Aorta (tissue), 5 donors: ENCODE results near the gene ANAPC2. TPM values are rescaled to one million over a fixed set of nuclear protein-coding genes. Genes with fewer than 3 reads are reported as not detected.
A peak's percentile ranks its signal among the peaks of the same experiment; 100 is the strongest.

Experiments used
- ATAC-seq: fragments of 200-7000 bp; cut with Tn5 transposase; one replicate; pipeline ENCODE4 v1.9.1; 2022; ENCODE audit warnings: moderate library complexity; ENCODE audit not compliant: low FRiP score
- DNase-seq, 2 donors: peaks; one replicate each; pipeline ENCODE4 v3.0.0-alpha.2; 2020
- H3K27ac ChIP-seq, 2 donors: one replicate each; pipeline ENCODE4 v1.5.1; 2013; ENCODE audit warnings: low read length in 2 of 2, mild to moderate bottlenecking in 2 of 2, moderate library complexity in 2 of 2, control low read depth in 1 of 2, inconsistent platforms in 1 of 2, low read depth in 1 of 2
- H3K27me3 ChIP-seq, 2 donors: one replicate each; pipeline ENCODE4 v1.6.1; 2013; ENCODE audit warnings: control low read depth in 1 of 2, low read length in 1 of 2, mild to moderate bottlenecking in 1 of 2, moderate library complexity in 1 of 2; ENCODE audit not compliant: insufficient read depth in 2 of 2, control insufficient read depth in 1 of 2
- H3K36me3 ChIP-seq, 2 donors: one replicate each; pipeline ENCODE4 v1.6.1; 2013; ENCODE audit warnings: control low read depth in 1 of 2, low read length in 1 of 2, mild to moderate bottlenecking in 1 of 2; ENCODE audit not compliant: insufficient read depth in 2 of 2, control insufficient read depth in 1 of 2
- H3K4me1 ChIP-seq, 2 donors: one replicate each; pipeline ENCODE4 v1.6.1; 2013; ENCODE audit warnings: low read length in 2 of 2, control low read depth in 1 of 2, mild to moderate bottlenecking in 1 of 2, moderate library complexity in 1 of 2; ENCODE audit not compliant: insufficient read depth in 2 of 2, control insufficient read depth in 1 of 2
- H3K4me3 ChIP-seq, 2 donors: one replicate each; pipeline ENCODE4 v1.5.1; 2013; ENCODE audit warnings: low read length in 2 of 2, control low read depth in 1 of 2, mild to moderate bottlenecking in 1 of 2
- H3K9me3 ChIP-seq: one replicate; pipeline ENCODE4 v1.6.1; 2013; ENCODE audit warnings: mild to moderate bottlenecking, low read length; ENCODE audit not compliant: control insufficient read depth
- WGBS, 2 donors: extraction: QIAGEN DNeasy Blood & Tissue Kit; methylation state at CpG; one replicate each; pipeline ENCODE4 v1.1.7; 2013; 5-methylcytosine and 5-hydroxymethylcytosine counted together
- intact Hi-C, 2 donors: fragments of 100-400 bp; cut with DNase I; formaldehyde crosslinking; loops; one replicate each; pipeline versions ENCODE4 v1.14.2 to v1.15.0; 2022
- polyA plus RNA-seq, 2 donors: library from polyadenylated mRNA; stranded (reverse); fragments of 200-250 nt; gene quantifications; one replicate each; pipeline ENCODE4 v1.2.3, GENCODE V29; 2013
- total RNA-seq, 2 donors: library from RNA; stranded (reverse); fragmentation: NEBNext Ultra II Directional; extraction: Animal tissue kit (Norgen Biotek cat#: 25700); gene quantifications; one replicate each; pipeline ENCODE4 v1.2.1, GENCODE V29; 2021
- donor health status: healthy with polysubstance abuse.
- donor health status: Bipolar disorder and iron deficiency.
- donor health status: DM: no; HTN: no; CAD: no.
- donor health status: DM: no; HTN: no; CAD: no.
- donor health status: DM: yes; HTN: yes; CAD: no.

The ANAPC2 gene
- total and polyA plus RNA-seq, 4 donors: 13.3 to 84.5 (median 46.4) TPM

GRCh38 chr9:137183980-137184595 lies 4.3 kb downstream of the ANAPC2 start:
- intact Hi-C loops: no loop called here
- no peak for ATAC-seq
- Histone ChIP-seq H3K36me3 (peaks cover 0 to 4% of the 10 kb centered on the region in 2 donors), H3K4me1 (no peaks in the 10 kb centered on the region), H3K27me3 (no peaks in the 10 kb centered on the region), H3K9me3 (no peaks in the 10 kb centered on the region), H3K4me3 (no peak overlapping the region), H3K27ac (no peak overlapping the region)
- DNase-seq: no peak
- 91 to 94% methylated on average over 27 of the region's 27 CpGs for WGBS, 2 donors

- ATAC-seq: no peak
- intact Hi-C loops: no loop called here
- H3K27ac ChIP-seq: no peak overlapping the region
- H3K9me3 ChIP-seq: no peaks in the 10 kb centered on the region
- H3K27me3 ChIP-seq: no peaks in the 10 kb centered on the region
- H3K4me1 ChIP-seq: no peaks in the 10 kb centered on the region
- H3K4me3 ChIP-seq: no peak overlapping the region
- 88 to 96% methylated on average over 17 of the region's 17 CpGs for WGBS, 2 donors
- no peak for DNase-seq
- H3K36me3 ChIP-seq: peaks cover 0 to 4% of the 10 kb centered on the region in 2 donors
These were observed 5.5 kb downstream of the ANAPC2 start for GRCh38 chr9:137182836-137183235.

- Histone ChIP-seq H3K4me1 (no peaks in the 10 kb centered on the region), H3K9me3 (no peaks in the 10 kb centered on the region), H3K4me3 (no peak overlapping the region), H3K27me3 (no peaks in the 10 kb centered on the region), H3K27ac (no peak overlapping the region), H3K36me3 (peaks cover 0 to 4% of the 10 kb centered on the region in 2 donors)
- no peak for ATAC-seq
- DNase-seq: no peak
- WGBS, 2 donors: 91 to 93% methylated on average over 22 of the region's 22 CpGs
- intact Hi-C loops: no loop called here
These were observed 6.7 kb downstream of the ANAPC2 start for GRCh38 chr9:137181680-137182079.

GRCh38 chr9:137180491-137180890 lies 7.9 kb downstream of the ANAPC2 start:
- Histone ChIP-seq H3K27ac (no peak overlapping the region), H3K9me3 (no peaks in the 10 kb centered on the region), H3K36me3 (peaks cover 0 to 4% of the 10 kb centered on the region in 2 donors), H3K27me3 (no peaks in the 10 kb centered on the region), H3K4me3 (no peak overlapping the region), H3K4me1 (no peaks in the 10 kb centered on the region)
- intact Hi-C loops: no loop called here
- ATAC-seq: peak; percentile 8
- WGBS, 2 donors: 92 to 93% methylated on average over 16 to 20 of the region's 20 CpGs
- no peak for DNase-seq

GRCh38 chr9:137179761-137180160 lies 8.6 kb downstream of the ANAPC2 start:
- ATAC-seq (no peak), DNase-seq (no peak)
- Histone ChIP-seq H3K9me3 (no peaks in the 10 kb centered on the region), H3K4me3 (no peak overlapping the region), H3K27ac (no peak overlapping the region), H3K36me3 (peaks cover 0 to 4% of the 10 kb centered on the region in 2 donors), H3K27me3 (no peaks in the 10 kb centered on the region), H3K4me1 (no peaks in the 10 kb centered on the region)
- intact Hi-C loops: no loop called here
- WGBS, 2 donors: 92 to 94% methylated on average over 15 to 17 of the region's 17 CpGs

- Histone ChIP-seq H3K9me3 (no peaks in the 10 kb centered on the region), H3K4me3 (no peak overlapping the region), H3K4me1 (no peaks in the 10 kb centered on the region), H3K36me3 (peaks cover 0 to 4% of the 10 kb centered on the region in 2 donors), H3K27ac (no peak overlapping the region), H3K27me3 (no peaks in the 10 kb centered on the region)
- DNase-seq: no peak
- intact Hi-C loops: no loop called here
- 91% methylated on average over 18 to 19 of the region's 19 CpGs for WGBS, 2 donors
- no peak for ATAC-seq
These were observed 9.3 kb downstream of the ANAPC2 start for GRCh38 chr9:137178939-137179630.

GRCh38 chr9:137178201-137178938 lies 10.0 kb downstream of the ANAPC2 start:
- H3K27me3 ChIP-seq: no peaks in the 10 kb centered on the region
- DNase-seq (no peak), ATAC-seq (no peak)
- H3K4me3 ChIP-seq: no peak overlapping the region
- H3K27ac ChIP-seq: no peak overlapping the region
- peaks cover 0 to 4% of the 10 kb centered on the region in 2 donors for H3K36me3 ChIP-seq
- no peaks in the 10 kb centered on the region for H3K9me3 ChIP-seq
- intact Hi-C loops: no loop called here
- WGBS, 2 donors: 87 to 88% methylated on average over 23 of the region's 23 CpGs
- H3K4me1 ChIP-seq: no peaks in the 10 kb centered on the region

GRCh38 chr9:137176302-137177182 lies 11.8 kb downstream of the ANAPC2 start:
- no peak for ATAC-seq
- Histone ChIP-seq H3K27ac (no peak overlapping the region), H3K27me3 (no peaks in the 10 kb centered on the region), H3K4me3 (no peak overlapping the region), H3K4me1 (no peaks in the 10 kb centered on the region), H3K36me3 (peaks cover 0 to 2% of the 10 kb centered on the region in 2 donors), H3K9me3 (no peaks in the 10 kb centered on the region)
- intact Hi-C loops: no loop called here
- WGBS, 2 donors: 54 to 58% methylated on average over 17 of the region's 17 CpGs
- no peak for DNase-seq
